Endothelial cell of umbilical vein (primary cell): Measurements from ENCODE around the gene BACH2. TPM values are rescaled to one million over a fixed set of nuclear protein-coding genes. Genes with fewer than 3 reads are reported as not detected.

Experiments used
- BruUV-seq: library from RNA; stranded (reverse); fragments of 400-500 nt; replicated peaks from 2 replicates; lab custom pipeline; 2021; lab: Mats Ljungman, UMichigan
- CTCF ChIA-PET: fragments of 300-600, 350-600 bp; sonication (Branson Sonifier 250); formaldehyde crosslinking; loops from one replicate; lab custom pipeline; 2021; ENCODE audit warnings: antibody characterized with exemption, inconsistent platforms; lab: Charles Lee
- POLR2A ChIA-PET: fragments of 300-600, 350-600 bp; sonication (Branson Sonifier 250); formaldehyde crosslinking; loops from one replicate; lab custom pipeline; 2021; ENCODE audit warnings: antibody characterized with exemption, inconsistent platforms; lab: Charles Lee
- DNase-seq: peaks from one replicate; pipeline ENCODE4 v3.0.0-alpha.2; 2011; ENCODE audit warnings: low read depth, low spot score
- FAIRE-seq: peaks from 2 replicates; lab custom pipeline; 2011; peaks lifted over from hg19 to GRCh38; lab: Jason Lieb, UNC
- H2AFZ ChIP-seq: 2 replicates; pipeline ENCODE4 v1.6.0; 2012; ENCODE audit warnings: low read depth, low read length, control low read depth, inconsistent platforms
- H3K27ac ChIP-seq: 2 replicates; pipeline ENCODE4 v1.5.1; 2011; ENCODE audit warnings: low read depth, mild to moderate bottlenecking, control low read depth, low read length, moderate library complexity; ENCODE audit not compliant: insufficient read depth
- H3K27me3 ChIP-seq, 2 experiments: 2 replicates each; pipeline versions ENCODE4 v1.6.0 to v1.6.1; 2011; ENCODE audit warnings: low read length in 2 of 2, mixed read lengths in 1 of 2; ENCODE audit not compliant: control insufficient read depth in 2 of 2, insufficient read depth in 2 of 2
- H3K36me3 ChIP-seq, 2 experiments: 2 replicates in 1 of 2; 3 replicates in 1 of 2; pipeline ENCODE4 v1.5.1; 2011; ENCODE audit warnings: low read length in 2 of 2, mild to moderate bottlenecking in 1 of 2, moderate library complexity in 1 of 2; ENCODE audit not compliant: control insufficient read depth in 2 of 2, insufficient read depth in 2 of 2; ENCODE audit errors: extremely low read depth in 1 of 2
- H3K4me1 ChIP-seq: 3 replicates; pipeline ENCODE4 v1.5.1; 2011; ENCODE audit warnings: mild to moderate bottlenecking, low read length; ENCODE audit not compliant: control insufficient read depth, insufficient read depth; ENCODE audit errors: extremely low read depth
- H3K4me2 ChIP-seq: 2 replicates; pipeline ENCODE4 v1.6.1; 2011; ENCODE audit warnings: low read length, control low read depth, mixed read lengths; ENCODE audit not compliant: insufficient read depth
- H3K4me3 ChIP-seq, 3 experiments: fragments of 200-600 bp in 1 of 3; sonication (generic), shearing (Covaris generic) in 1 of 3; replicated peaks in 1 of 3; 2 replicates each; pipeline ENCODE4 v1.5.1; 2011 to 2016; ENCODE audit warnings: control low read depth in 3 of 3, low read length in 3 of 3, mild to moderate bottlenecking in 2 of 3, inconsistent platforms in 1 of 3, low read depth in 1 of 3, moderate library complexity in 1 of 3; ENCODE audit not compliant: insufficient read depth in 1 of 3
- H3K79me2 ChIP-seq: 2 replicates; pipeline ENCODE4 v1.6.0; 2012; ENCODE audit warnings: low read length, inconsistent platforms; ENCODE audit not compliant: control insufficient read depth, insufficient read depth
- H3K9ac ChIP-seq: replicated peaks from 2 replicates; pipeline ENCODE3; 2011; ENCODE audit warnings: low read length, control low read depth; ENCODE audit not compliant: insufficient read depth; ENCODE audit errors: extremely low read depth
- H3K9me1 ChIP-seq: replicated peaks from 3 replicates; pipeline ENCODE4 v1.6.0; 2011; ENCODE audit warnings: mild to moderate bottlenecking, low read length; ENCODE audit not compliant: control insufficient read depth, insufficient read depth; ENCODE audit errors: extremely low read depth
- H3K9me3 ChIP-seq: replicated peaks from 2 replicates; pipeline ENCODE4 v1.5.1; 2012; ENCODE audit warnings: low read length, inconsistent platforms; ENCODE audit not compliant: control insufficient read depth, insufficient read depth
- H4K20me1 ChIP-seq: replicated peaks from 2 replicates; pipeline ENCODE3; 2011; ENCODE audit warnings: mild to moderate bottlenecking, low read length; ENCODE audit not compliant: control insufficient read depth, insufficient read depth; ENCODE audit errors: extremely low read depth
- CTCF ChIP-seq, 2 donors: IDR thresholded peaks; 1 replicate in 1 of 2; 2 replicates in 1 of 2; pipeline ENCODE4 v1.5.1; 2011; ENCODE audit warnings: low read length in 2 of 2, mild to moderate bottlenecking in 2 of 2, moderate library complexity in 2 of 2, control low read depth in 1 of 2, inconsistent platforms in 1 of 2, low read depth in 1 of 2; ENCODE audit not compliant: insufficient read depth in 1 of 2; ENCODE audit errors: extremely low read depth in 1 of 2
- EZH2 ChIP-seq: IDR thresholded peaks from 2 replicates; pipeline ENCODE4 v1.6.1; 2012; ENCODE audit warnings: borderline replicate concordance, low read depth, mild to moderate bottlenecking, moderate library complexity, low read length, inconsistent platforms; ENCODE audit not compliant: severe bottlenecking
- FOS ChIP-seq: IDR thresholded peaks from 2 replicates; pipeline ENCODE4 v1.6.1; 2011; ENCODE audit warnings: mild to moderate bottlenecking, low read length, moderate library complexity, borderline replicate concordance; ENCODE audit not compliant: insufficient read depth
- GATA2 ChIP-seq: IDR thresholded peaks from 2 replicates; pipeline ENCODE4 v1.7.0; 2011; ENCODE audit warnings: low read depth, mild to moderate bottlenecking, moderate library complexity, mixed read lengths, low read length; ENCODE audit not compliant: insufficient read length, insufficient read depth
- JUN ChIP-seq: IDR thresholded peaks from 2 replicates; pipeline ENCODE4 v1.6.1; 2011; ENCODE audit warnings: borderline replicate concordance, low read depth; ENCODE audit not compliant: insufficient read length, insufficient read depth
- MAX ChIP-seq: IDR thresholded peaks from 2 replicates; pipeline ENCODE4 v1.6.1; 2011; ENCODE audit not compliant: insufficient read depth, insufficient read length
- MYC ChIP-seq: IDR thresholded peaks from one replicate; pipeline ENCODE4 v1.6.1; 2011; ENCODE audit warnings: mild to moderate bottlenecking, low read depth, low read length
- POLR2A ChIP-seq: IDR thresholded peaks from 2 replicates; pipeline ENCODE4 v1.6.1; 2012; ENCODE audit warnings: low read depth, mild to moderate bottlenecking, control low read depth, low read length
- POLR2AphosphoS5 ChIP-seq: IDR thresholded peaks from 2 replicates; pipeline ENCODE4 v1.6.1; 2012; ENCODE audit warnings: low read depth, mild to moderate bottlenecking, control low read depth, low read length, moderate library complexity; ENCODE audit not compliant: insufficient read depth
- dilution Hi-C: fragments of 300-500 bp; cut with MboI; formaldehyde crosslinking; loops from one replicate; pipeline ENCODE4 v1.15.0; 2019; ENCODE audit warnings: low sequenced_read_pairs; ENCODE audit not compliant: extremely low pct_ligation_motif_present
- intact Hi-C: fragments of 100-400 bp; cut with micrococcal nuclease; formaldehyde crosslinking; loops from one replicate; pipeline ENCODE4 v1.10.0; 2022
- polyA plus RNA-seq, 4 experiments: library from polyadenylated mRNA; depleted of rRNA in 3 of 4; stranded (reverse) in 3 of 4; unstranded in 1 of 4; fragments of >200 nt; gene quantifications; 2 replicates each; pipeline versions ENCODE4 v1.2.1 to v1.2.3, GENCODE V29; 2011 to 2012; ENCODE audit warnings: missing spikeins in 1 of 4
- total RNA-seq: library from RNA; stranded (reverse); gene quantifications from 2 replicates; pipeline ENCODE4 v1.2.3, GENCODE V29; 2021

BACH2 gene
- total and polyA plus RNA-seq, 2 donors (not counting 3 experiments of a cell fraction or from before 2014, with no cell fraction given) = 1.7 to 5.6 TPM

- DNase-seq (no peak), FAIRE-seq (no peak)
- no peak for TF ChIP-seq FOS
- TF ChIP-seq EZH2 = no peak
- no peak for TF ChIP-seq POLR2AphosphoS5
- no peak for TF ChIP-seq MYC
- no peak for TF ChIP-seq MAX
- no peak overlapping the region for H3K4me3 ChIP-seq
- no peaks in the 10 kb centered on the region for H3K9me1 ChIP-seq
- dilution Hi-C loops = no loop called here
- ChIA-PET CTCF (interaction anchor here (1.4 to 3.8 kb wide), 2 partner anchors 10 to 529 kb away, joined by 5 to 28 read pairs; no protein-coding TSS in a partner anchor), POLR2A (no interaction called here)
- no peak overlapping the region for H3K27ac ChIP-seq
- H3K36me3 ChIP-seq = no peaks in the 10 kb centered on the region
- no peak overlapping the region for H3K9ac ChIP-seq
- no peaks in the 10 kb centered on the region for H3K27me3 ChIP-seq
- H3K4me2 ChIP-seq = no peak overlapping the region
- H3K4me1 ChIP-seq = peaks cover 8% of the 10 kb centered on the region
- no peaks in the 10 kb centered on the region for H3K9me3 ChIP-seq
- H2AFZ ChIP-seq = no peak overlapping the region
- no TSS peak for BruUV-seq
- H3K79me2 ChIP-seq = no peaks in the 10 kb centered on the region
- intact Hi-C loops = no loop called here
- no peaks in the 10 kb centered on the region for H4K20me1 ChIP-seq
Measured at GRCh38 chr6:89950446-89950845, 346.2 kb downstream of the BACH2 start.

GRCh38 chr6:89948876-89949275, 347.8 kb downstream of the BACH2 start:
- intact Hi-C loops = loop anchor here (10.0 kb wide), 1 partner anchor 226 kb away; no protein-coding TSS in a partner anchor
- Histone ChIP-seq H3K4me3 (no peak overlapping the region), H3K79me2 (no peaks in the 10 kb centered on the region), H3K27me3 (no peaks in the 10 kb centered on the region), H3K4me2 (no peak overlapping the region), H4K20me1 (no peaks in the 10 kb centered on the region), H3K36me3 (no peaks in the 10 kb centered on the region), H3K9ac (no peak overlapping the region), H3K27ac (no peak overlapping the region), H3K9me3 (no peaks in the 10 kb centered on the region), H2AFZ (no peak overlapping the region), H3K9me1 (no peaks in the 10 kb centered on the region), H3K4me1 (peaks cover 8% of the 10 kb centered on the region)
- no TSS peak for BruUV-seq
- FAIRE-seq = no peak
- no peak for TF ChIP-seq JUN
- TF ChIP-seq MAX = no peak
- no peak for TF ChIP-seq EZH2
- no peak for TF ChIP-seq CTCF (IDR thresholded peaks at IDR 0.05; ENCODE audit: extremely low read depth in 1 of 2, insufficient read depth in 1 of 2, low read depth in 1 of 2, low read length in 2 of 2)
- TF ChIP-seq GATA2 = no peak
- TF ChIP-seq FOS = no peak
- TF ChIP-seq MYC = no peak
- no peak for TF ChIP-seq POLR2AphosphoS5
- TF ChIP-seq POLR2A = no peak
- DNase-seq = no peak
- ChIA-PET POLR2A (no interaction called here), CTCF (interaction anchor here (1.9 to 2.2 kb wide), 2 partner anchors 8 to 530 kb away, joined by 9 to 10 read pairs; no protein-coding TSS in a partner anchor)
- dilution Hi-C loops = no loop called here
